HL-60 (cell line): Measurements from ENCODE around the gene TCF19.

ENCODE experiments used
- GABPA ChIP-seq: IDR thresholded peaks from 2 replicates; pipeline ENCODE4 v1.6.1; 2012; ENCODE audit warnings: low read depth
- POLR2AphosphoS5 ChIP-seq: IDR thresholded peaks from 2 replicates; pipeline ENCODE4 v1.6.1; 2012; ENCODE audit warnings: low read depth
- SPI1 ChIP-seq: IDR thresholded peaks from 2 replicates; pipeline ENCODE4 v1.6.1; 2012; ENCODE audit warnings: low read depth, mild to moderate bottlenecking, borderline replicate concordance
- TF ChIP-seq, protein P1 (sequence below): IDR thresholded peaks from one replicate; pipeline ENCODE4 v1.5.1; 2011; ENCODE audit warnings: low read length, control low read depth, inconsistent platforms; ENCODE audit not compliant: insufficient read depth
- TF ChIP-seq, protein P2 (sequence below): IDR thresholded peaks from 2 replicates; pipeline ENCODE4 v1.6.1; 2012; ENCODE audit warnings: low read depth; ENCODE audit not compliant: insufficient replicate concordance

DNA sequence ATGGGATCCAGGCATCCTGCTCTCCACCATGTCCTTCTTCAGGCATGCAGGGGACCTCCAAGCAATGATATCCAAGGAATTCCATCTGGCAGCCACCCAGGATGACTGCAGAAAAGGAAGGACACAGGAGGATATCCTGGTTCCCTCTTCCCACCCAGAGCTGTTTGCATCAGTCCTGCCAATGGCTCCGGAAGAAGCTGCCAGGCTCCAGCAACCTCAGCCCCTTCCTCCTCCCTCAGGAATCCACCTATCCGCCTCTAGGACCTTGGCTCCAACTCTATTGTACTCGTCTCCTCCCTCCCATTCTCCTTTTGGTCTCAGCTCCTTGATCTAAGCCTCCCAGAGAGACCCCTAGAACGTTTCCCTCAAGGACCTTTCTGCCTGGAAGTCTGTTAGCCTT is 18.8 kb upstream of the TCF19 start:
- TF ChIP-seq, protein P1, sequence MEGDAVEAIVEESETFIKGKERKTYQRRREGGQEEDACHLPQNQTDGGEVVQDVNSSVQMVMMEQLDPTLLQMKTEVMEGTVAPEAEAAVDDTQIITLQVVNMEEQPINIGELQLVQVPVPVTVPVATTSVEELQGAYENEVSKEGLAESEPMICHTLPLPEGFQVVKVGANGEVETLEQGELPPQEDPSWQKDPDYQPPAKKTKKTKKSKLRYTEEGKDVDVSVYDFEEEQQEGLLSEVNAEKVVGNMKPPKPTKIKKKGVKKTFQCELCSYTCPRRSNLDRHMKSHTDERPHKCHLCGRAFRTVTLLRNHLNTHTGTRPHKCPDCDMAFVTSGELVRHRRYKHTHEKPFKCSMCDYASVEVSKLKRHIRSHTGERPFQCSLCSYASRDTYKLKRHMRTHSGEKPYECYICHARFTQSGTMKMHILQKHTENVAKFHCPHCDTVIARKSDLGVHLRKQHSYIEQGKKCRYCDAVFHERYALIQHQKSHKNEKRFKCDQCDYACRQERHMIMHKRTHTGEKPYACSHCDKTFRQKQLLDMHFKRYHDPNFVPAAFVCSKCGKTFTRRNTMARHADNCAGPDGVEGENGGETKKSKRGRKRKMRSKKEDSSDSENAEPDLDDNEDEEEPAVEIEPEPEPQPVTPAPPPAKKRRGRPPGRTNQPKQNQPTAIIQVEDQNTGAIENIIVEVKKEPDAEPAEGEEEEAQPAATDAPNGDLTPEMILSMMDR: no peak
- TF ChIP-seq POLR2AphosphoS5 (no peak), SPI1 (no peak), GABPA (no peak)
- TF ChIP-seq, protein P2, sequence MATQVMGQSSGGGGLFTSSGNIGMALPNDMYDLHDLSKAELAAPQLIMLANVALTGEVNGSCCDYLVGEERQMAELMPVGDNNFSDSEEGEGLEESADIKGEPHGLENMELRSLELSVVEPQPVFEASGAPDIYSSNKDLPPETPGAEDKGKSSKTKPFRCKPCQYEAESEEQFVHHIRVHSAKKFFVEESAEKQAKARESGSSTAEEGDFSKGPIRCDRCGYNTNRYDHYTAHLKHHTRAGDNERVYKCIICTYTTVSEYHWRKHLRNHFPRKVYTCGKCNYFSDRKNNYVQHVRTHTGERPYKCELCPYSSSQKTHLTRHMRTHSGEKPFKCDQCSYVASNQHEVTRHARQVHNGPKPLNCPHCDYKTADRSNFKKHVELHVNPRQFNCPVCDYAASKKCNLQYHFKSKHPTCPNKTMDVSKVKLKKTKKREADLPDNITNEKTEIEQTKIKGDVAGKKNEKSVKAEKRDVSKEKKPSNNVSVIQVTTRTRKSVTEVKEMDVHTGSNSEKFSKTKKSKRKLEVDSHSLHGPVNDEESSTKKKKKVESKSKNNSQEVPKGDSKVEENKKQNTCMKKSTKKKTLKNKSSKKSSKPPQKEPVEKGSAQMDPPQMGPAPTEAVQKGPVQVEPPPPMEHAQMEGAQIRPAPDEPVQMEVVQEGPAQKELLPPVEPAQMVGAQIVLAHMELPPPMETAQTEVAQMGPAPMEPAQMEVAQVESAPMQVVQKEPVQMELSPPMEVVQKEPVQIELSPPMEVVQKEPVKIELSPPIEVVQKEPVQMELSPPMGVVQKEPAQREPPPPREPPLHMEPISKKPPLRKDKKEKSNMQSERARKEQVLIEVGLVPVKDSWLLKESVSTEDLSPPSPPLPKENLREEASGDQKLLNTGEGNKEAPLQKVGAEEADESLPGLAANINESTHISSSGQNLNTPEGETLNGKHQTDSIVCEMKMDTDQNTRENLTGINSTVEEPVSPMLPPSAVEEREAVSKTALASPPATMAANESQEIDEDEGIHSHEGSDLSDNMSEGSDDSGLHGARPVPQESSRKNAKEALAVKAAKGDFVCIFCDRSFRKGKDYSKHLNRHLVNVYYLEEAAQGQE: no peak
